Endodermal cell (in vitro differentiated cells): ENCODE measurements around the gene SLC7A8. TPM values are rescaled to one million over a fixed set of nuclear protein-coding genes. Genes with fewer than 3 reads are reported as not detected.

Experiments
- DNase-seq: peaks from one replicate; pipeline ENCODE4 v3.0.0-alpha.2; 2017
- H3K27ac ChIP-seq: 2 replicates; pipeline ENCODE4 v1.5.1; 2013; ENCODE audit warnings: mild to moderate bottlenecking, low read depth, low read length, moderate library complexity
- H3K27me3 ChIP-seq: 2 replicates; pipeline ENCODE4 v1.6.1; 2013; ENCODE audit warnings: mild to moderate bottlenecking, low read length, moderate library complexity; ENCODE audit not compliant: insufficient read depth, control insufficient read depth, poor library complexity, severe bottlenecking
- H3K36me3 ChIP-seq: 2 replicates; pipeline ENCODE4 v1.7.0; 2013; ENCODE audit warnings: mild to moderate bottlenecking, low read length, moderate library complexity; ENCODE audit not compliant: control insufficient read depth, insufficient read depth
- H3K4me1 ChIP-seq: one replicate; pipeline ENCODE4 v1.7.0; 2013; ENCODE audit warnings: low read length; ENCODE audit not compliant: control insufficient read depth, insufficient read depth
- H3K4me3 ChIP-seq: 2 replicates; pipeline ENCODE4 v1.5.1; 2013; ENCODE audit warnings: mild to moderate bottlenecking, low read length, moderate library complexity
- H3K9ac ChIP-seq: 2 replicates; pipeline ENCODE4 v1.6.1; 2013; ENCODE audit warnings: mild to moderate bottlenecking, low read length, moderate library complexity; ENCODE audit not compliant: poor library complexity, severe bottlenecking; ENCODE audit errors: extremely low read depth
- H3K9me3 ChIP-seq: 2 replicates; pipeline ENCODE4 v1.6.1; 2013; ENCODE audit warnings: mild to moderate bottlenecking, low read length, moderate library complexity; ENCODE audit not compliant: control insufficient read depth
- H3K27ac Mint-ChIP-seq: 2 replicates; pipeline ENCODE4 v1.8.0; 2020; ENCODE audit warnings: mixed read lengths
- H3K27me3 Mint-ChIP-seq: 2 replicates; pipeline ENCODE4 v1.8.0; 2021; ENCODE audit warnings: mild to moderate bottlenecking, mixed read lengths; ENCODE audit not compliant: insufficient read depth
- H3K36me3 Mint-ChIP-seq: 2 replicates; pipeline ENCODE4 v1.8.0; 2020; ENCODE audit warnings: low read depth, mixed read lengths
- H3K4me1 Mint-ChIP-seq: 2 replicates; pipeline ENCODE4 v1.8.0; 2020; ENCODE audit warnings: mixed read lengths
- H3K4me3 Mint-ChIP-seq: 2 replicates; pipeline ENCODE4 v1.8.0; 2020; ENCODE audit warnings: mild to moderate bottlenecking, moderate library complexity, mixed read lengths
- H3K9me3 Mint-ChIP-seq: 2 replicates; pipeline ENCODE4 v1.8.0; 2020; ENCODE audit warnings: mild to moderate bottlenecking, mixed read lengths
- CTCF ChIP-seq: fragments of 200-600 bp; sonication (generic); conservative IDR thresholded peaks from 2 replicates; pipeline ENCODE4 v1.5.0; 2021; ENCODE audit warnings: antibody characterized with exemption, mild to moderate bottlenecking
- WGBS, 2 experiments: methylation state at CpG; one replicate each; pipeline versions ENCODE4 v1.1.5 to v1.1.7; 2013; ENCODE audit warnings: missing lambda C conversion rate in 2 of 2, mixed read lengths in 1 of 2; ENCODE audit not compliant: insufficient coverage in 1 of 2, insufficient read length in 1 of 2; 5-methylcytosine and 5-hydroxymethylcytosine counted together
- total RNA-seq, 2 donors: library from RNA; stranded (reverse); fragmentation: NEBNext Ultra II Directional in 1 of 2; extraction: Animal tissue kit (Norgen Biotek cat#: 25700) in 1 of 2; gene quantifications; 2 replicates in 1 of 2; 3 replicates in 1 of 2; pipeline ENCODE4 v1.2.1, GENCODE V29; 2021

SLC7A8 gene
- total RNA-seq, 2 donors from 2014 or later, result 47.6 to 48.9 TPM

- no peak for DNase-seq
- Mint-ChIP-seq H3K27ac (no peak overlapping the region), H3K4me1 (no peaks in the 10 kb centered on the region), H3K36me3 (no peaks in the 10 kb centered on the region), H3K4me3 (no peak overlapping the region), H3K27me3 (no peaks in the 10 kb centered on the region), H3K9me3 (peaks cover 14% of the 10 kb centered on the region)
- Histone ChIP-seq H3K36me3 (no peaks in the 10 kb centered on the region), H3K4me3 (no peak overlapping the region), H3K4me1 (no peaks in the 10 kb centered on the region), H3K27ac (no peak overlapping the region), H3K9ac (no peak overlapping the region), H3K27me3 (no peaks in the 10 kb centered on the region), H3K9me3 (peaks cover 12% of the 10 kb centered on the region)
- 93 to 100% methylated on average over 3 to 6 of the region's 6 CpGs for WGBS, 2 experiments
- peak; percentile 11 for TF ChIP-seq CTCF
Observed at GRCh38 chr14:23217032-23218020, 33.9 kb upstream of the SLC7A8 start.

- no peaks in the 10 kb centered on the region for H3K27me3 Mint-ChIP-seq
- H3K9ac ChIP-seq, result no peak overlapping the region
- H3K27me3 ChIP-seq, result no peaks in the 10 kb centered on the region
- H3K9me3 ChIP-seq, result peaks cover 12% of the 10 kb centered on the region
- H3K27ac Mint-ChIP-seq, result no peak overlapping the region
- H3K4me1 Mint-ChIP-seq, result no peaks in the 10 kb centered on the region
- WGBS, 2 experiments, result 69 to 100% methylated on average over 1 of the region's 1 CpG
- no peak for DNase-seq
- no peak overlapping the region for H3K4me3 ChIP-seq
- no peak overlapping the region for H3K27ac ChIP-seq
- H3K9me3 Mint-ChIP-seq, result peaks cover 14% of the 10 kb centered on the region
- H3K36me3 Mint-ChIP-seq, result no peaks in the 10 kb centered on the region
- no peaks in the 10 kb centered on the region for H3K36me3 ChIP-seq
- TF ChIP-seq CTCF, result no peak
- no peak overlapping the region for H3K4me3 Mint-ChIP-seq
- no peaks in the 10 kb centered on the region for H3K4me1 ChIP-seq
Observed at GRCh38 chr14:23215421-23215820, 32.0 kb upstream of the SLC7A8 start.

- no peak for DNase-seq
- peaks cover 3% of the 10 kb centered on the region for H3K9me3 Mint-ChIP-seq
- H3K4me1 Mint-ChIP-seq, result peaks cover 17% of the 10 kb centered on the region
- Histone ChIP-seq H3K27ac (no peak overlapping the region), H3K27me3 (no peaks in the 10 kb centered on the region), H3K4me3 (no peak overlapping the region), H3K4me1 (no peaks in the 10 kb centered on the region), H3K36me3 (no peaks in the 10 kb centered on the region), H3K9me3 (peaks cover 2% of the 10 kb centered on the region), H3K9ac (no peak overlapping the region)
- H3K27me3 Mint-ChIP-seq, result no peaks in the 10 kb centered on the region
- no peak overlapping the region for H3K4me3 Mint-ChIP-seq
- TF ChIP-seq CTCF, result no peak
- WGBS, 2 experiments, result 93 to 96% methylated on average over 6 to 7 of the region's 7 CpGs
- no peaks in the 10 kb centered on the region for H3K36me3 Mint-ChIP-seq
- no peak overlapping the region for H3K27ac Mint-ChIP-seq
Observed at GRCh38 chr14:23209651-23210423, 26.4 kb upstream of the SLC7A8 start.
